Ovary (tissue), 3 donors: ENCODE measurements around the gene SLC4A3.

Source experiments
- POLR2A ChIP-seq: fragments of 450-650 bp; IDR thresholded peaks from one replicate; pipeline ENCODE4 v1.6.1; 2017; ENCODE audit warnings: antibody characterized with exemption, mild to moderate bottlenecking, moderate library complexity
- TF ChIP-seq, protein P1 (sequence below), 3 donors: fragments of 450-650 bp in 2 of 3; fragments of 200-600 bp in 1 of 3; IDR thresholded peaks; one replicate each; pipeline versions ENCODE4 v1.5.1 to v1.8.0; 2016 to 2022; ENCODE audit warnings: antibody characterized with exemption in 3 of 3, mild to moderate bottlenecking in 1 of 3
- donor health status: DM: no; HTN: no; CAD: no.

- TF ChIP-seq, protein P1, sequence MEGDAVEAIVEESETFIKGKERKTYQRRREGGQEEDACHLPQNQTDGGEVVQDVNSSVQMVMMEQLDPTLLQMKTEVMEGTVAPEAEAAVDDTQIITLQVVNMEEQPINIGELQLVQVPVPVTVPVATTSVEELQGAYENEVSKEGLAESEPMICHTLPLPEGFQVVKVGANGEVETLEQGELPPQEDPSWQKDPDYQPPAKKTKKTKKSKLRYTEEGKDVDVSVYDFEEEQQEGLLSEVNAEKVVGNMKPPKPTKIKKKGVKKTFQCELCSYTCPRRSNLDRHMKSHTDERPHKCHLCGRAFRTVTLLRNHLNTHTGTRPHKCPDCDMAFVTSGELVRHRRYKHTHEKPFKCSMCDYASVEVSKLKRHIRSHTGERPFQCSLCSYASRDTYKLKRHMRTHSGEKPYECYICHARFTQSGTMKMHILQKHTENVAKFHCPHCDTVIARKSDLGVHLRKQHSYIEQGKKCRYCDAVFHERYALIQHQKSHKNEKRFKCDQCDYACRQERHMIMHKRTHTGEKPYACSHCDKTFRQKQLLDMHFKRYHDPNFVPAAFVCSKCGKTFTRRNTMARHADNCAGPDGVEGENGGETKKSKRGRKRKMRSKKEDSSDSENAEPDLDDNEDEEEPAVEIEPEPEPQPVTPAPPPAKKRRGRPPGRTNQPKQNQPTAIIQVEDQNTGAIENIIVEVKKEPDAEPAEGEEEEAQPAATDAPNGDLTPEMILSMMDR (IDR thresholded peaks at IDR 0.05) = no peak
- TF ChIP-seq POLR2A = no peak
These were observed 2.3 kb upstream of the SLC4A3 start for GRCh38 chr2:219625179-219625578.
